Measurements from ENCODE around the gene MCOLN1.

The MCOLN1 gene

GRCh38 chr19:7500811-7501450 is 21.5 kb upstream of the MCOLN1 start:
- in situ Hi-C loops (cut with MboI; ENCODE audit: low sequenced_read_pairs): no loop called here

- in situ Hi-C loops (cut with MboI; ENCODE audit: low sequenced_read_pairs): no loop called here
These were observed 19.9 kb upstream of the MCOLN1 start for GRCh38 chr19:7502552-7502951.

- in situ Hi-C loops (cut with MboI; ENCODE audit: low sequenced_read_pairs): no loop called here
These were observed 17.7 kb upstream of the MCOLN1 start for GRCh38 chr19:7504684-7505083.

GRCh38 chr19:7505288-7505681 is 17.1 kb upstream of the MCOLN1 start:
- in situ Hi-C loops (cut with MboI; ENCODE audit: low sequenced_read_pairs): no loop called here

GRCh38 chr19:7505682-7506384 is 16.6 kb upstream of the MCOLN1 start:
- in situ Hi-C loops (cut with MboI; ENCODE audit: low sequenced_read_pairs): no loop called here

- in situ Hi-C loops (cut with MboI; ENCODE audit: low sequenced_read_pairs): no loop called here
These were observed 15.8 kb upstream of the MCOLN1 start for GRCh38 chr19:7506385-7507328.

GRCh38 chr19:7507884-7508283 is 14.5 kb upstream of the MCOLN1 start:
- in situ Hi-C loops (cut with MboI; ENCODE audit: low sequenced_read_pairs): no loop called here

- in situ Hi-C loops (cut with MboI; ENCODE audit: low sequenced_read_pairs): no loop called here
These were observed 12.8 kb upstream of the MCOLN1 start for GRCh38 chr19:7509625-7510024.

GRCh38 chr19:7512400-7512851 is 10.0 kb upstream of the MCOLN1 start:
- in situ Hi-C loops (cut with MboI; ENCODE audit: low sequenced_read_pairs): no loop called here

GRCh38 chr19:7513809-7514642 is 8.4 kb upstream of the MCOLN1 start:
- in situ Hi-C loops (cut with MboI; ENCODE audit: low sequenced_read_pairs): no loop called here

- in situ Hi-C loops (cut with MboI; ENCODE audit: low sequenced_read_pairs): no loop called here
These were observed 7.2 kb upstream of the MCOLN1 start for GRCh38 chr19:7515110-7515644.

GRCh38 chr19:7515645-7516151 is 6.7 kb upstream of the MCOLN1 start, which contains the start of gene ZNF358:
Gene ZNF358, plus strand, starts transcription at chr19:7516103. Its CDS starts 3,140 bp downstream, at chr19:7519243.
- in situ Hi-C loops (cut with MboI; ENCODE audit: low sequenced_read_pairs): no loop called here

GRCh38 chr19:7516333-7516732 is 6.1 kb upstream of the MCOLN1 start:
- in situ Hi-C loops (cut with MboI; ENCODE audit: low sequenced_read_pairs): no loop called here

- in situ Hi-C loops (cut with MboI; ENCODE audit: low sequenced_read_pairs): no loop called here
These were observed 5.5 kb upstream of the MCOLN1 start for GRCh38 chr19:7516878-7517277.

- in situ Hi-C loops (cut with MboI; ENCODE audit: low sequenced_read_pairs): no loop called here
These were observed 2.9 kb upstream of the MCOLN1 start for GRCh38 chr19:7519361-7520130.

- in situ Hi-C loops (cut with MboI; ENCODE audit: low sequenced_read_pairs): no loop called here
These were observed 2.0 kb upstream of the MCOLN1 start for GRCh38 chr19:7520131-7521051.

- in situ Hi-C loops (cut with MboI; ENCODE audit: low sequenced_read_pairs): no loop called here
These were observed 813 bp upstream of the MCOLN1 start for GRCh38 chr19:7521551-7522071.
